GM12874 (cell line): Measurements from ENCODE around the gene SLC6A3.

Experiments used
- CTCF ChIP-seq: IDR thresholded peaks from 2 replicates; pipeline ENCODE4 v1.5.1; 2011; ENCODE audit warnings: low read depth, mild to moderate bottlenecking, control low read depth, low read length, moderate library complexity; ENCODE audit not compliant: insufficient read depth

The SLC6A3 gene

GRCh38 chr5:1487079-1487764 is 42.0 kb upstream of the SLC6A3 start:
- TF ChIP-seq CTCF = no peak

DNA sequence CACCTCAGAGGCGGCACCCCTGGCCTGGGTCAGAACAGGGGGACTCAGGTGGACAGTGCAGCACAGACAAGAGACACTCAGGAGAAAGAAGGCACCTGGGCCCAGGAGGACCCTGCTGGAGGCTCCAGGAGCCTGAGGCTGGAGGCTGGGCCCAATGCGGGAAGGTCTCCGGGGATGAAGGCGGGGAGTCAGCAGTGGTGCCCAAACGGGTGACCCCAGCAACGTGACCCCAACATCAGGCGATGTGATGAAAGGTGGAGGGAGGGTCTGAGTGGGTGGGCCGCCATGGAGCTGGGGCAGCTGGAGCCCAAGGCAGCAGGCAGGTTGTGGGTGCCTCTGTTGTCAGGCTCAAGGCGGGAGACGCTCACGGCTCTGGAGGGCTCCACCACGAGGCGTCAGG is 41.0 kb upstream of the SLC6A3 start:
- no peak for TF ChIP-seq CTCF

GRCh38 chr5:1485579-1486118 is 40.4 kb upstream of the SLC6A3 start:
- TF ChIP-seq CTCF = no peak

DNA sequence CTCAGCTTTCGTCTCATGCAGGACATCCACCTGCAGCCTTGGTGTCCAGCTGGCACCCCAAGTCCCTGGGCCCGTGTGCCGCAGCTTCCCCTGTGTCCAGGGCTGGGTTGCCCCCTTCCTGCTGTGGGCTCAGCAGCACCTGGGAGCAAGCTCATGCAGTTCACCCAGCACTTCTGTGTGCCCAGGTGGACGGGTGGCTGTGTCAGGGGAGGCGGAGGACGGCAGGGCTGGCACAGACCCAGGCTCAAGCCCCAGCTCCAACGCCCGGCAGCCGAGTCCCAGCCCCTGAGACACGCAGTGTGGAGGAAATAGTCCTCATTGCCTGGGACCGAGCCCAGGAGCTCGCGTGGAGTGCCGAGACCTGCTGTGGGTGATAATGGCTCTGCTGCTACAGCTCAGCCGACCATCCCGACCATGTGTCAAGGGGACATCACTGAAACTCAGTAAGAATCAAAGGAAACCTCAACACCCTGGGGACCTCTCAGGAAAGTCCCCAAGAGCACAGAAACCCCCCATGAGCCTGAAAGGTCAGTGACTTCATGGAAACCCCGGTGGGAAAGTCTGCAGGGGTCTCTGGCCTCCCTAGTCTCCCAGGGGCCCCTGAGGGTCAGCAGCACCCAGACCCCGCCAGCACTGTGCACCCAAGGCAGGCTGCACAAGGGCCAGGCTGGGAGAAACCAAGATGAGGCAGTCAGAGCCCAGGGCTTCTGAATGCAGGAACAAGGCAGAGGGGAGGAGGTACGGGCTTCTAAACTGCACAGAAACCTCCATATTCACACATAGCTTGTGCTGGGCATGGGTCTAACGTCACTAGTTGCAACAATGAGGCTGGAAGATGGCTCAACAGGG is 39.7 kb upstream of the SLC6A3 start:
- no peak for TF ChIP-seq CTCF

DNA sequence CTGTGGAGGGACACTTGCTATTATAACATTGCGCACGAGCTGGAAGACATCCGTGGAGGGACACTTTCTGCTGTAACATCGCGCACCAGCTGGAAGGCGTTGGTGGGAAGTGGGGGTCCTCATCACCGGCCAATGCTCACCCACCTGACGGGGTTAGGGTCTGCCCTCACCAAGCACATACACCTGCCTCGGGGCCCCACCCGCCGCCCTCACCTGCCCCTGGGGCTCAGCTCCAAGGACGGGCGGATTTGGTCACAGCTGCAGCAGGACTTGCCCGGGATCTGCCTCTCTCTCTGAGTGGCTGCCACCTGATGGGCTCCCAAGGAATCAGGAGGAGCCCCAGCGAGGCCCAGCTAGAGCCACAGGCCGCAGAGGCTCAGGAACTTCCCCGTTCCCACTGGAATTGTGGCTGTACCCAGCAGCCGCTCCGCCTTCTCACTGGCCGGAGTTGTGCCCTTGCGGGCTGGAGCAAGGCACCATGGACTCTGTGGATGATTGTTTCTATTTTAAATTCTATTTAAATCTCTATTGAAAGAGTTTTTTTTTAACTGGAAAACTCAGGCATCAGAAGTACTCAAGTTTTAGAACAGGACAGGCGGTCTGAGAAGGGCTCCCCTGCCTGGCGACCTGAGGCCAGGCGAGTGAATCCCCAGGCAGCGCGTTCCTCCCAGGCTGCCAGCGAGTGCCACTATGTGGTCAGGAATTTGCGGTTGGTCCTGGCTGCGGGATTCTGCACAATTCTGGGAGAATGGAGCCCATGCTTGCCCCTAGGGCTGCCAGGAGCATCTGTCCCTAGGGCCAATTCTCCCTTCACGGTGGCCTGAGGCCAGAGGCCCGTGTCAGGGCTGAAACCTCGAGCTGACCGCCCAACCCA is 38.9 kb upstream of the SLC6A3 start:
- no peak for TF ChIP-seq CTCF

GRCh38 chr5:1483064-1483463 is 37.8 kb upstream of the SLC6A3 start:
- TF ChIP-seq CTCF = no peak

DNA sequence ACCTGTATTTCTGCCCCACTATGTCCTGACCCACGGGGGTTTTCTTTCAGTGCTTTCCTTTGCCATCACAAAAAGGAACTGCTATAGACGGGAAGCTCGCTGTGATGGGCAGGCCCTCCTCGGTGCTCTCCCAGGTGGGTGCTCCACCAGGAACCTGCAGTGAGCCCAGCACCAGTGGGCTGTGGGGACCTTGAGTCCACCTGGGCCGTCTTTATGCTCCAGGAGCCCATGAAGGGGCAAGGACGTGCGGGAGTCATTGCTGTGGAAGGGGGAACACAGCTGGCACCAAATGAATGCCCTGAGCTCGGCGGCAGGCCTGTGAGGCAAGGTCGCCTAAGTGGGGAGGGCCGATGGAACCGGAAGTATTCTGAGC is 36.7 kb upstream of the SLC6A3 start:
- no peak for TF ChIP-seq CTCF
